Prostate gland (tissue), 2 donors: Measurements from ENCODE around the gene MMP26. TPM values are rescaled to one million over a fixed set of nuclear protein-coding genes. Genes with fewer than 3 reads are reported as not detected.

Experiments used
- DNase-seq: peaks from one replicate; pipeline ENCODE4 v3.0.0-alpha.2; 2019; ENCODE audit warnings: low spot score
- H3K27ac ChIP-seq, 2 donors: fragments of 200-600 bp; sonication (generic); 2 replicates each; pipeline ENCODE4 v1.5.1; 2017 to 2019
- H3K27me3 ChIP-seq: fragments of 200-600 bp; sonication (generic); replicated peaks from 2 replicates; pipeline ENCODE4 v1.5.1; 2019; ENCODE audit not compliant: insufficient read depth
- H3K36me3 ChIP-seq, 2 donors: fragments of 200-600 bp; sonication (generic); 1 replicate in 1 of 2; 2 replicates in 1 of 2; pipeline versions ENCODE4 v1.5.1 to v1.8.1; 2017 to 2019
- H3K4me1 ChIP-seq: fragments of 200-600 bp; sonication (generic); replicated peaks from 2 replicates; pipeline ENCODE4 v1.5.1; 2019
- H3K4me3 ChIP-seq, 2 donors: fragments of 200-600 bp; sonication (generic); 2 replicates each; pipeline ENCODE4 v1.5.1; 2017 to 2019
- H3K9me3 ChIP-seq: fragments of 200-600 bp; sonication (generic); 2 replicates; pipeline ENCODE4 v1.5.1; 2017
- POLR2A ChIP-seq: fragments of 450-650 bp; IDR thresholded peaks from one replicate; pipeline ENCODE4 v1.6.1; 2016; ENCODE audit warnings: antibody characterized with exemption, mild to moderate bottlenecking
- POLR2AphosphoS5 ChIP-seq: sonication (generic); formaldehyde crosslinking; IDR thresholded peaks from one replicate; pipeline ENCODE4 v1.6.1; 2017; ENCODE audit warnings: antibody characterized with exemption
- WGBS: methylation state at CpG from one replicate; pipeline ENCODE4 v1.1.5; 2018; 5-methylcytosine and 5-hydroxymethylcytosine counted together
- intact Hi-C: fragments of 100-400 bp; cut with DNase I; formaldehyde crosslinking; loops from one replicate; pipeline ENCODE4 v1.14.2; 2022
- total RNA-seq, 2 donors: library from RNA; depleted of rRNA; stranded (reverse); fragments of >200 nt; gene quantifications; one replicate each; pipeline ENCODE4 v1.1.0, GENCODE V29; 2016
- TF ChIP-seq, protein P1 (sequence below), 4 experiments: fragments of 200-600 bp in 2 of 4; fragments of 450-650 bp in 2 of 4; sonication (generic) in 2 of 4; IDR thresholded peaks; 1 replicate in 3 of 4; 2 replicates in 1 of 4; pipeline ENCODE4 v1.5.1; 2016 to 2019; ENCODE audit warnings: antibody characterized with exemption in 4 of 4, mild to moderate bottlenecking in 2 of 4, moderate library complexity in 2 of 4

Gene MMP26
- total RNA-seq, result under 1 TPM in 1 of 2 donors, not detected in 1; 0.32 TPM

DNA sequence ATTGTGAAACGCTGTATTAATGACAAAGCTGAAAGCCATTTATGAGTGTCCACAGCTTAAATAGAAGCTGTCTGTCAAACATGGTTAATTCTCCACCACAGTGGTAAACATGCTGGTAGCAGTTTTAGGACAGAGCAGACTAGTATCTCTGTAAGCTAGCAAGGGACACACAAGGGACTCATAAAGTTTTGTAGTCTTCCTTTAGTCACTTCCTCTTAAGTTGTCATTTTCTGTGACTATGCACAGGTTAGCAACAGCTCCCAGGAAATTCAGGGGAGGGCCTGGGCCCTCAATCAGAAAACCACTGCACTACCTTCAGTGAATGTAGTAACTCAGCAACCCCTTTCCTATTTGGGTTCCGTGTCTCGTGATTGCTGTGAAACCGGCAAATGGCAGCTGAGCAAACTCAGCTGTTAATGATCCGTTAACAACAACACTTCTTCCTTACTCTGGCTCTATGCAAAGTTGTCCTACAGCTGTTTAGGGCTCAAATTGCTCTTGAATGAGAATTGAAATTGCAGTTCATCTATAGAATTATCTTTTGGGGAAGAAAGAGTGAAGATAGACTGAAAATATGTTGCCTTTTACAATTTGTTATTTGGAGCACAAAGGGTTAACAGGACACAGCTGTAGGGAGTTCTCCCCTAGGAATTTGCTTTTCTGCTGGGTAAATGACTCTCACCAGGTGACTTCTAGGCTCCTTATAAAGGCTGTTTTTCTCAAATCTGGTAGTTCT lies at the start of gene MMP26:
Gene MMP26 (plus strand): TSS at position 731 of the 736 bp plus-strand sequence.
- intact Hi-C loops, result no loop called here
- 11% methylated on average over 5 of the region's 5 CpGs for WGBS
- peaks cover 5% of the 10 kb centered on the region for H3K4me1 ChIP-seq
- H3K9me3 ChIP-seq, result no peaks in the 10 kb centered on the region
- H3K27ac ChIP-seq, result peak within 1 kb of the TSS; percentile 40 to 64
- no peak within 1 kb of the TSS for H3K4me3 ChIP-seq
- no peaks in the 10 kb centered on the region for H3K36me3 ChIP-seq
- no peaks in the 10 kb centered on the region for H3K27me3 ChIP-seq
- TF ChIP-seq POLR2AphosphoS5 (peak; percentile 69), POLR2A (no peak)
- DNase-seq, result peak; percentile 16

DNA sequence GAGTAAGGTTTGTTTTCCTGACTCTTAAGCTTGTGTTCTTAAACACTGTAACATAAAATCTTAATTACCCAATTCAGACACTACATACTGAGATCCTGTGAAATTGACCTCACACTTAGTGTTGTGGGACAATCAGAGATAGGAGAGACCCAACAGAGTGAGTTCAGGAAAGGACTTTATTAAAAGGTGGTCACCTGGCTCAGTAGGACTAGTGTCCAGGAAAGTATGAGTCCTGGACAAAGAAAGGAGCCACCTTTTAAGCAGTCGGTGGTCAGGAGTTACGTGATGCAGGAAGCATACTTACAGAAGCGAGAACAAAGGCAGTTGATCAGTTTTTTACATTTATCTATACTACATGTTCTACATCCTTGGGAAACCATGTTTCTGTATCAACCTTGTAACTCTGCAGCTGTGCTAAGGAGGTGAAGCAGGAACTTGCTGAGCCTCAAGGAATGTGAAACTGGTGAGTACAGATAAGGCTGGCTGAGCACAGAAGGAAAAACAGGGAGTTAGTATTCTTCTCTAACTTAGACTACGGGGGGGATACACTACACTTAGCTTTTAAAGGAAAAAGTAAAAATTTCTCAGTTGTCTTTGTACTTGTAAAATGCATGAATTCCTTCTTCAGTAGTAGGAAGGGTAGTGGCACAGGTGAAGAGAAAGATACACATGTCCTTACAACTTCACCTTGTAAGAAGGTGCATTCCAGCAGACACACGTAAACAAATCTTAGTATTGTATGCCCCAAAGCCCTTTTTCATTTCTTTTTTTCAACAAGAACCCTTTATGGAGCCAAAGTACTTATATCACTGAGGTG lies 45.7 kb upstream of the MMP26 start:
- TF ChIP-seq, protein P1, sequence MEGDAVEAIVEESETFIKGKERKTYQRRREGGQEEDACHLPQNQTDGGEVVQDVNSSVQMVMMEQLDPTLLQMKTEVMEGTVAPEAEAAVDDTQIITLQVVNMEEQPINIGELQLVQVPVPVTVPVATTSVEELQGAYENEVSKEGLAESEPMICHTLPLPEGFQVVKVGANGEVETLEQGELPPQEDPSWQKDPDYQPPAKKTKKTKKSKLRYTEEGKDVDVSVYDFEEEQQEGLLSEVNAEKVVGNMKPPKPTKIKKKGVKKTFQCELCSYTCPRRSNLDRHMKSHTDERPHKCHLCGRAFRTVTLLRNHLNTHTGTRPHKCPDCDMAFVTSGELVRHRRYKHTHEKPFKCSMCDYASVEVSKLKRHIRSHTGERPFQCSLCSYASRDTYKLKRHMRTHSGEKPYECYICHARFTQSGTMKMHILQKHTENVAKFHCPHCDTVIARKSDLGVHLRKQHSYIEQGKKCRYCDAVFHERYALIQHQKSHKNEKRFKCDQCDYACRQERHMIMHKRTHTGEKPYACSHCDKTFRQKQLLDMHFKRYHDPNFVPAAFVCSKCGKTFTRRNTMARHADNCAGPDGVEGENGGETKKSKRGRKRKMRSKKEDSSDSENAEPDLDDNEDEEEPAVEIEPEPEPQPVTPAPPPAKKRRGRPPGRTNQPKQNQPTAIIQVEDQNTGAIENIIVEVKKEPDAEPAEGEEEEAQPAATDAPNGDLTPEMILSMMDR (IDR thresholded peaks at IDR 0.05), result no peak
- TF ChIP-seq POLR2AphosphoS5, result no peak
- TF ChIP-seq POLR2A, result no peak
- Histone ChIP-seq H3K4me1 (no peaks in the 10 kb centered on the region), H3K4me3 (no peak overlapping the region), H3K27ac (no peak overlapping the region), H3K9me3 (no peaks in the 10 kb centered on the region), H3K27me3 (no peaks in the 10 kb centered on the region), H3K36me3 (no peaks in the 10 kb centered on the region)
- DNase-seq, result no peak
- intact Hi-C loops, result no loop called here
- WGBS, result 65% methylated on average over 5 of the region's 5 CpGs

DNA sequence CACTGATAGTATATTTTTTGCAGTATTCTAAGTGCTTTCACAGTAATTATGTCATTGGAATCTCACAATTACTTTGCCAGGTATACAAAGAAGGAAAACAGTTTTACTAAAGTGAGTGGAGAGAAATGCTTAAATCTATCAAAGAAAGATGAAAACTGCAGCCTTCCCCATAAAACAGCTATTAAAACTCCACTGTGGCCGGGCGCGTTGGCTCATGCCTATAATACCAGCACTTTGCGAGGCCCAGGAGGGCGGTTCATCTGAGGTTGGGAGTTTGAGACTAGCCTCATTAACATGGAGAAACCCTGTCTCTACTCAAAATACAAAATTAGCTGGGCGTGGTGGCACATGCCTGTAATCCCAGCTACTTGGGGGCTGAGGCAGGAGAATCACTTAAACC lies 41.7 kb upstream of the MMP26 start:
- DNase-seq, result no peak
- Histone ChIP-seq H3K27ac (no peak overlapping the region), H3K36me3 (no peaks in the 10 kb centered on the region), H3K9me3 (no peaks in the 10 kb centered on the region), H3K27me3 (no peaks in the 10 kb centered on the region), H3K4me1 (no peaks in the 10 kb centered on the region), H3K4me3 (no peak overlapping the region)
- WGBS, result 27% methylated on average over 6 of the region's 6 CpGs
- no peak for TF ChIP-seq POLR2AphosphoS5
- TF ChIP-seq POLR2A, result no peak
- TF ChIP-seq, protein P1 (IDR thresholded peaks at IDR 0.05), result no peak
- intact Hi-C loops, result no loop called here

DNA sequence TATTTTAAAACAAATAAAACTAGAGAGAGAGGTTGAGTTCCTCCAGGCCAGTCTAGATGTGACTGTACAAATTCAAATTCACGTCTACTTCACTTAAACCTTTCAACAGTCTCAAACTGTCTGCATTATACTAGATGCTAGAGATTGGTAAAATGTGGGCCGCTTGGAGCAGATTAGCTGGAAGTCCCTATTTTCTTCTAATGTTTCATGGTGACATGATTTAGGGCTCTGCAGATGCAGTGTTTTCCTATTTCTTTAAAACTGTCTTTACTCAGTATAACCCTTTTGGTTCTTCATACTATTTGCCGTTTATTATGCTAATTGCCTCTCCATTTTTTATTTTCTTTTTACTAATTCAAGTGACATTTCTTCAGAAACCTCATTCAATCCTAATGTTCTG lies 40.4 kb upstream of the MMP26 start:
- WGBS, result 94% methylated on average over 3 of the region's 3 CpGs
- Histone ChIP-seq H3K4me3 (no peak overlapping the region), H3K27ac (no peak overlapping the region), H3K4me1 (no peaks in the 10 kb centered on the region), H3K27me3 (no peaks in the 10 kb centered on the region), H3K9me3 (no peaks in the 10 kb centered on the region), H3K36me3 (no peaks in the 10 kb centered on the region)
- no peak for TF ChIP-seq POLR2AphosphoS5
- no peak for TF ChIP-seq POLR2A
- TF ChIP-seq, protein P1 (IDR thresholded peaks at IDR 0.05), result no peak
- DNase-seq, result no peak
- intact Hi-C loops, result no loop called here

DNA sequence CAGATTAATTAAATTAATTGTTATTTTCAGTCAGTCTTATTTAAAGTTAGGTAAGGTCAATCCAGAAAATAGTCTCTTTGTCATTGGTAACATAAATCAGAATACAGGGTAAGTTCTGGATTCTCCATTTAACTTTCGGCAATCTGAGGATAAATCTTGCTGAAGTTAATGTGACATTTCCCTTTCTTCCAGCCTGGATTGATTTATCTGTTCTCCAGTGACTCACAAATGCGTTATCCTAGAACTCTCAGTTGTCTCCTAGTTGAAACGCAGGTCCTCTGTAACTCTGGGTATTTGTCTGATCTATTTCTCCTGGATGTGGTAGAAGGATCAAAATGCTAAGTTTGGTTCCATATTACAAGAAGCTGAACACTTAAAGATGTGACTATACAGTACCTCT lies 39.8 kb upstream of the MMP26 start:
- Histone ChIP-seq H3K27me3 (no peaks in the 10 kb centered on the region), H3K27ac (no peak overlapping the region), H3K4me1 (no peaks in the 10 kb centered on the region), H3K36me3 (no peaks in the 10 kb centered on the region), H3K4me3 (no peak overlapping the region), H3K9me3 (no peaks in the 10 kb centered on the region)
- intact Hi-C loops, result no loop called here
- DNase-seq, result no peak
- no peak for TF ChIP-seq POLR2A
- no peak for TF ChIP-seq POLR2AphosphoS5
- TF ChIP-seq, protein P1 (IDR thresholded peaks at IDR 0.05), result no peak
- WGBS, result 30% methylated on average over 3 of the region's 3 CpGs
